OCI-LY3 (cell line): ENCODE measurements around the gene WAPL.

Source experiments
- H2AFZ ChIP-seq: fragments of 200-600, 300-600 bp; shearing (Covaris generic); 2 replicates; pipeline ENCODE4 v1.6.0; 2014; ENCODE audit warnings: antibody characterized with exemption, low read depth, low read length
- H3K27ac ChIP-seq: fragments of 200-600, 300-600 bp; sonication (generic); 2 replicates; pipeline ENCODE4 v1.5.1; 2014; ENCODE audit warnings: mild to moderate bottlenecking, low read length, moderate library complexity, mixed read lengths
- H3K27me3 ChIP-seq: fragments of 200-600, 300-600 bp; sonication (generic); 2 replicates; pipeline ENCODE4 v1.6.1; 2014; ENCODE audit warnings: low read depth, low read length, mixed read lengths
- H3K36me3 ChIP-seq: fragments of 200-600, 300-600 bp; sonication (generic); replicated peaks from 2 replicates; pipeline ENCODE3; 2014; ENCODE audit warnings: low read depth, low read length, mixed read lengths
- H3K4me1 ChIP-seq: fragments of 300-600, 200-600 bp; sonication (generic); 2 replicates; pipeline ENCODE4 v1.6.1; 2014; ENCODE audit warnings: low read length, mixed read lengths
- H3K4me2 ChIP-seq: fragments of 200-600, 300-600 bp; sonication (generic); 2 replicates; pipeline ENCODE4 v1.6.1; 2014; ENCODE audit warnings: low read length, mixed read lengths
- H3K4me3 ChIP-seq: fragments of 300-600, 200-600 bp; sonication (generic); 2 replicates; pipeline ENCODE4 v1.5.1; 2014; ENCODE audit warnings: antibody characterized with exemption, mild to moderate bottlenecking, low read length, moderate library complexity
- H3K79me2 ChIP-seq: fragments of 300-600, 200-600 bp; shearing (Covaris generic); 2 replicates; pipeline ENCODE4 v1.6.1; 2014; ENCODE audit warnings: mild to moderate bottlenecking, low read length, mixed read lengths
- H3K9ac ChIP-seq: fragments of 300-600, 200-600 bp; shearing (Covaris generic); 2 replicates; pipeline ENCODE4 v1.6.0; 2014; ENCODE audit warnings: mild to moderate bottlenecking, low read length, moderate library complexity
- H3K9me3 ChIP-seq: fragments of 200-600, 300-600 bp; shearing (Covaris generic); 2 replicates; pipeline ENCODE4 v1.6.1; 2014; ENCODE audit warnings: low read length, mixed read lengths; ENCODE audit not compliant: insufficient read depth
- H4K20me1 ChIP-seq: fragments of 200-600, 300-600 bp; sonication (generic); 2 replicates; pipeline ENCODE4 v1.6.1; 2016; ENCODE audit warnings: low read length, mixed read lengths; ENCODE audit not compliant: insufficient read depth
- EZH2phosphoT487 ChIP-seq: fragments of 200-600 bp; shearing (Covaris generic); IDR thresholded peaks from 2 replicates; pipeline ENCODE4 v1.6.1; 2018; ENCODE audit warnings: antibody characterized with exemption, mixed run types, low read depth
- TF ChIP-seq, protein P1 (sequence below): fragments of 200-600, 300-600 bp; sonication (generic); IDR thresholded peaks from 2 replicates; pipeline ENCODE4 v1.5.1; 2014; ENCODE audit warnings: antibody characterized with exemption, low read length, low read depth

The WAPL gene

DNA sequence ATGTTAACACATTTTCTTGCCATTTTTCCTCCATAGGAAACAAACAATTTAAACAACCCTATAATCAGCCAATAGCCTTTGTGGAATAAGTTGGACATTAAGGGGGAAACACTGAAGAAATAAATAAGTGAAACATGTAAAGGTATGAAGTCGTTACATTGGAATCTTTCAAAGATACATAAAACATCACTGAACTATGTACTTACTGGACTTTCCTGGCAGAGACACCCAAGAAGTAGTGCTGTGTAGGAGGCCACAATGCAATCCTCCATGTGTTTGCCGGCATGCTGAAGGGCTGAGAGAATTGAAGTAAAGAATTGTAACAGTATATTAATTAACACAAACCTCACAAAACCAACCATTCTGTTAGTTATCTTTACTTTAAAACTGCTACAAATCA is 78.5 kb downstream of the WAPL start:
- no peaks in the 10 kb centered on the region; the same call in 1 of the 2 replicates for H3K4me1 ChIP-seq
- TF ChIP-seq EZH2phosphoT487, result no peak
- TF ChIP-seq, protein P1, sequence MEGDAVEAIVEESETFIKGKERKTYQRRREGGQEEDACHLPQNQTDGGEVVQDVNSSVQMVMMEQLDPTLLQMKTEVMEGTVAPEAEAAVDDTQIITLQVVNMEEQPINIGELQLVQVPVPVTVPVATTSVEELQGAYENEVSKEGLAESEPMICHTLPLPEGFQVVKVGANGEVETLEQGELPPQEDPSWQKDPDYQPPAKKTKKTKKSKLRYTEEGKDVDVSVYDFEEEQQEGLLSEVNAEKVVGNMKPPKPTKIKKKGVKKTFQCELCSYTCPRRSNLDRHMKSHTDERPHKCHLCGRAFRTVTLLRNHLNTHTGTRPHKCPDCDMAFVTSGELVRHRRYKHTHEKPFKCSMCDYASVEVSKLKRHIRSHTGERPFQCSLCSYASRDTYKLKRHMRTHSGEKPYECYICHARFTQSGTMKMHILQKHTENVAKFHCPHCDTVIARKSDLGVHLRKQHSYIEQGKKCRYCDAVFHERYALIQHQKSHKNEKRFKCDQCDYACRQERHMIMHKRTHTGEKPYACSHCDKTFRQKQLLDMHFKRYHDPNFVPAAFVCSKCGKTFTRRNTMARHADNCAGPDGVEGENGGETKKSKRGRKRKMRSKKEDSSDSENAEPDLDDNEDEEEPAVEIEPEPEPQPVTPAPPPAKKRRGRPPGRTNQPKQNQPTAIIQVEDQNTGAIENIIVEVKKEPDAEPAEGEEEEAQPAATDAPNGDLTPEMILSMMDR, result no peak
- H3K27ac ChIP-seq, result no peak overlapping the region
- H3K79me2 ChIP-seq, result no peaks in the 10 kb centered on the region
- no peak overlapping the region for H3K9ac ChIP-seq
- H3K4me2 ChIP-seq, result no peak overlapping the region
- no peaks in the 10 kb centered on the region for H3K9me3 ChIP-seq
- H2AFZ ChIP-seq, result no peak overlapping the region
- no peaks in the 10 kb centered on the region for H4K20me1 ChIP-seq
- H3K36me3 ChIP-seq, result peaks cover 22% of the 10 kb centered on the region
- no peak overlapping the region for H3K4me3 ChIP-seq
- H3K27me3 ChIP-seq, result no peaks in the 10 kb centered on the region

DNA sequence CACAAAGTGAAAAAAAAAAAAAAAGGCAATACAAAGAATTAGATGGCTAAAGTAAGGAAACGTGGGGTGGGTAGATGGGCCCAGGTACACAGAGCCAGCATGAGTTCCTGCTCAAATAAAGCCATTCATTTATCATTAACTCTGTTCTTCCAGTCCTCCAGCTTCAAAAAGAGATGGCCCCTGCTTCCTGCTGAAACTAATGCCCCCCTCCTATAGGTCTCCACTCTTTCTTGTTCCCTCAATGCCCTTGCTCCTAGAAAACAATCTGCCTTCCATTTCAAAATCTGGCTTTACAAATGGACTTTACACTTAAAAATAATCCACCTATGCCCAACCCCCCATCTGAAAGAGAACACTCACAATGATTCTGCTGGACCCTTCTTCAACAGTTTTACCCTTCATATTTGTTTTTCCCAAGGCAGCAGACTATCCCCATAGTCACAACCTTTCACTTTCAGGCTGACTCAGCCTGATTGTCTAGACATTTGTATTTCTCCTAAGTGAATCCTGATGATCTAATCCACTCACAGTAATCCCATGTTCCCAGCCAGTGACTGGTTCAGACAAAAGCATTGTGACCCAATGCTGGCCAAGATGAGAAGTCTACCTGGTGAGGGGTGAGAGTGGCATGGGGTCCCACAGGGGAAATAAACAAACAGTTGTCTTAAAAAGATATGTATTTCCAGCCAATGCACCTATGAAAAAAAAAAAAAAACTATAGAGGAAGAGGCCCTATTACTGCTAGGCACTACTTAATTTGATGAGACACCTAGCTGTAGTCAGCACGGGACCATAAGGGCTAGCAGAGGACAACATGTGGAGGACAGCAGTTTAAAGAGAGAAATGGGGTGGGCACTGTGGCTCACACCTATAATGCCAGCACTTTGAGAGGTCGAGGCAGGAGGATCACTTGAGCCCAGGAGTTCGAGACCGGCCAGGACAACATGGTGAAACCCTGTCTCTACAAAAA is 80.4 kb downstream of the WAPL start:
- Histone ChIP-seq H3K27ac (no peak overlapping the region), H3K79me2 (no peaks in the 10 kb centered on the region), H4K20me1 (no peaks in the 10 kb centered on the region), H3K4me2 (no peak overlapping the region), H3K27me3 (no peaks in the 10 kb centered on the region), H3K36me3 (peaks cover 24% of the 10 kb centered on the region), H2AFZ (no peak overlapping the region), H3K9me3 (no peaks in the 10 kb centered on the region), H3K4me3 (no peak overlapping the region), H3K9ac (no peak overlapping the region), H3K4me1 (no peaks in the 10 kb centered on the region; the same call in 1 of the 2 replicates)
- TF ChIP-seq, protein P1, result no peak
- no peak for TF ChIP-seq EZH2phosphoT487

DNA sequence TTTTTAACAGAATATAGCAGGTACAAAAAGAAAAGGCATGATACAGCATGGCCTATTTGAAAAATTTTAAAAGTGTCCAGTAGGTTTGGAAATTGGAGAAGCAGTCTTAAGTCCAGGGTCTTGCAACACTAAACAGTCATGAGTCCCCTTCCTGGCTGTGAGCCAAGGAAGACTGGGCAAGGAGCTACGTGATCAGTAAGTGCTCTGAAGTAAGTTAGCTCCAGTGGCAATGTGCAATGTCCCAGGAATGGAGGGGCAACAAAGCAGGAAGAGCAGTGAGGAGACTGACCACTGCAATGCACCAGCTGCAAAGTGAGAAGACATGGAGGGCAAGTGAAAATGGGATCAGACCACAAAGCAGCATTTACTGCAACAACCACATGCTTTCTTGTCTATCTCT is 82.0 kb downstream of the WAPL start:
- Histone ChIP-seq H2AFZ (no peak overlapping the region), H3K27ac (no peak overlapping the region), H3K4me3 (no peak overlapping the region), H3K4me1 (no peaks in the 10 kb centered on the region; the same call in 1 of the 2 replicates), H3K79me2 (no peaks in the 10 kb centered on the region), H3K4me2 (no peak overlapping the region), H3K36me3 (peaks cover 19% of the 10 kb centered on the region), H3K9ac (no peak overlapping the region), H3K27me3 (no peaks in the 10 kb centered on the region), H4K20me1 (no peaks in the 10 kb centered on the region), H3K9me3 (no peaks in the 10 kb centered on the region)
- no peak for TF ChIP-seq EZH2phosphoT487
- TF ChIP-seq, protein P1, result no peak

DNA sequence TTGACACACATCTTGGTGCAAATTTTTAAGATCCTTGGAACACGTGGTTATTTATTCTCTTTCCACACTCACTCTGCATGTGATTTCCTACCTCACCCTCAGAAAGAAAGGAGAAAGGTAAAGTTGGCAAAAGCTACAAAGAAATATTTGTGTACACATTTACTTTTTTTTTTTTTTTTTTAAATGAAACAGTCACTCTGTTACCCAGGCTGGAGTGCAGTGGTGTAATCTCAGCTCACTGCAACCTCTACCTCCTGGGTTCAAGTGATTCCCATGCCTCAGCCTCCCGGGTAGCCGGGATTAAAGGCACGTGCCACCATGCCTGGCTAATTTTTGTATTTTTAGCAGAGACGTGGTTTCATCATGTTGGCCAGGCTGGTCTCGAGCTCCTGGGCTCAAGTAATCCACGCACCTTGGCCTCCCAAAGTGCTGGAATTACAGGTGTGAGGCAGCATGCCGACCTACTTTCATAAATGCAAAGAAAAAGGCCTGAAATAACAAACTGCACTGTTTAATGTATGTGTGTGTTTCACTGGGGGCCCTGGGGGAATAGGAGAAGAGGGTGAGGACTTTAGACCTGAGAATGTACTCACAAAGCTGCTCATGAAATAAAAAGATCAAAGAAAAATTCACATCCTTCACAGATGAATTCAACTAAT is 83.4 kb downstream of the WAPL start:
- H2AFZ ChIP-seq, result no peak overlapping the region
- H3K9me3 ChIP-seq, result no peaks in the 10 kb centered on the region
- TF ChIP-seq EZH2phosphoT487, result no peak
- TF ChIP-seq, protein P1, result no peak
- no peaks in the 10 kb centered on the region for H3K79me2 ChIP-seq
- H3K4me3 ChIP-seq, result no peak overlapping the region
- H3K4me1 ChIP-seq, result no peaks in the 10 kb centered on the region; the same call in 1 of the 2 replicates
- H3K36me3 ChIP-seq, result peaks cover 18% of the 10 kb centered on the region
- no peak overlapping the region for H3K4me2 ChIP-seq
- H3K27ac ChIP-seq, result no peak overlapping the region
- H4K20me1 ChIP-seq, result no peaks in the 10 kb centered on the region
- H3K27me3 ChIP-seq, result no peaks in the 10 kb centered on the region
- no peak overlapping the region for H3K9ac ChIP-seq
